D341Med (cell line): ENCODE measurements around the gene C16orf90.
"Not testable (repeated sequence)": the region's sequence is repeated elsewhere in the genome, so short reads cannot be mapped to it uniquely, and the experiment has no call there.

ENCODE experiments used
- DNase-seq: peaks from one replicate; pipeline ENCODE4 v3.0.0; 2012; ENCODE audit warnings: low spot score

C16orf90 gene

DNA sequence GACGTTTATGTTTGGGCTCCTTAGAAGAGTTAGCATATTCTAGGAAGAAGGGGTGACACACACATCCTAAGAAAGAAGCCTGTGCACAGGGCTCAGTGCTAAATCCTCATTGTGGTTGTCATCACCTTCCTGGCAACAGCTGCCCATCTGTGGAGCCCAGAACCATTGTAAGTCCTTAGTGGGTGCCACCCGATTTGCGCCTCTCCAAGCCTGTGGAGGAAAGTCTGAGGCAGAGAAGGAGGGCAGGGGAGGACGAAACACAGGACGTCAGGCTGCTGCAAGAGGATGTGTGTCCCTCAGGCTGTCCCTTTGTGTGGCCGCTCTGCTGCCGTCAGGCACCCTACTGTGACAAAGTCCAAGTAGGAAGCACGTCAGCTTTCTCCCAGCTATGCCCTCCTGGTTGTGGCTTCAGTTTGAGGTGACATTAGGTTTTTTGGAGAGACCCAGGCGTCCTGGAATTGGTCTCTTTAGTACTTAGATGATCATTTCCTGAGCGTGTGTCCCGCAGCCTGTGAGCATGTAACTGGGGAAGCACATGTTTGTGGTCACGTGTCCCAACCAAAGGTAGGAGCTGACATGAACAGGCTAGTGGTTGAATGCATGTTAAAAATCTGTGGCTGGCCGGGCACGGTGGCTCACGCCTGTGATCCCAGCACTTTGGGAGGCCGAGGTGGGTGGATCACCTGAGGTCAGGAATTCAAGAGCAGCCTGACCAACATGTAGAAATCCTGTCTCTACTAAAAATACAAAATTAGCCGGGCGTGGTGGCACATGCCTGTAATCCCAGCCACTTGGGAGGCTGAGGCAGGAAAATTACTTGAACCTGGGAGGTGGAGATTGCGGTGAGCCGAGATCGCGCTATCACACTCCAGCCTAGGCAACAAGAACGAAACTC is 16.2 kb upstream of the C16orf90 start:
- DNase-seq, result no peak

DNA sequence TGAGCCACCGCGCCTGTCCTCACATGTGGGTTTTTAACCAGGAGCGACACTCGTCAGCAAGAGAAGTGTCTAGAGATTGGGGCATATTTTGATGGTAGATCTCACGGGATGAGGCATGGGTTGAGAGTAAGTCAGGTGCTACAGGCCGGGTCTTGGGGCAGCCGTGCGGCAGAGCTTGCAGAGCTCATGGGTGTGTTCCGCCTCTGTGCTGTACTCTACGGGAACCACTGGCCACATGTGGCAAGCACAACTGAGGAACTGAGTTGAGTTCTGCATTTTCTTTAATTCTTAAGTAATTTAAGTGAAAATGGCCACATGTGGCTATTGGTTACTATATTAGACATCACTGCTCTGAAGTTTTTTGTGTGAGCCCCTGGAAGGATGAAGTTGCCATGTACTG is 15.1 kb upstream of the C16orf90 start:
- no peak for DNase-seq

DNA sequence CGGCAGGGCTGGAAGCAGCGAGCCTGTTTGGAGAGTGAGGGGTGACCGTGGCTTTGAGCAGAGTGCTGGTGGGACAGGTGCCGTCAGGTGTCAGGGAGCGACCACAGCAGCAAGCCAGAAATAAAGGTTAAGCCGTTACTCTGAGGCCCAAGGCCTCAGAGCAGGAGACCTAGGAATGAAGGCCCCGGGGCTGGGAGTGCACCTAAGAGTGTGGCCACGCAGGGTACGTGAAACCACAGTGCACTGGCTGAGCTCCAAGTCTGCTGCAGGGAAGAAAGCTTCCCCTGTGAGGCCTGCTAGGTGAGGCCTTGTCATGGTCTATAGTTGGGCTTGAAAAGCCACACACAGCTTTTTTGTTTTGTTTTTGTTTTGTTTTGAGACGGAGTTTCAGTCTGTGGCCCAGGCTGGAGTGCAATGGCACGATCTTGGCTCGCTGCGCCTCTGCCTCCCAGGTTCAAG is 14.2 kb upstream of the C16orf90 start:
- no peak for DNase-seq

DNA sequence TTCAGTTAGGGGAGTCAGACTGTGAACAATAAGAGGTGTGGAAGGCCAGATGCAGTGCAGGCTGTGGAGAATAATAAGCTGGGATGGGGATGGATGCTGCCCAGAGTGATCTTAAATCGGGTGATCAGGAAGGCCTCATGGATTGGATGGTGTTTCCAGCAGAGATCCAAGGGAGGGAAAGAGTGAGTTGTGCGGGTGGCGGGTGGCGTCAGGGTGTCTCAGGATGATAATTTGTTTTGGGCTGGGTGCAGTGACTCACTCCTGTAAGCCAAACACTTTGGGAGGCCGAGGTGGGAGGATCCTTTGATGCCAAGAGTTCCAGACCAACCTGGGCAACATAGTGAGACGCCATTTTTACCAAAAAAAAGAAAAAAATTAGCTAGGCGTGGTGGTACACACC is 13.4 kb upstream of the C16orf90 start:
- no peak for DNase-seq

DNA sequence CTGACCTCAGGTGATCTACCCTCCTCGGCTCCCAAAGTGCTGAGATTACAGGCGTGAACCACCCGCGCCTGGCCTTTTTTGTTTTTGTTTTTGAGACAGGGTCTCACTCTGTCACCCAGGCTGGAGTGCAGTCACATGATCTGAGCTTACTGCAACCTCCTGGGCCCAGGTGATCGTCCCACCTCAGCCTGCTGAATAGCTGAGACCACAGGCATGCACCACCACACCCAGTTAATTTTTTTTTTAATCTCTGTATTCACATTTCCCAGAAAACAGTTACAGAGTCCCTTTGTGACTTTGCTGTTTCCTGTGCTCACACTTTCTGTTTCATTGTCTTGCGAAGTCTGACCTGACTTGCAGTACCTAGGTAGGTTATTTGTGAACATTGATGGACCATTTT is 8.2 kb upstream of the C16orf90 start:
- DNase-seq, result no peak

DNA sequence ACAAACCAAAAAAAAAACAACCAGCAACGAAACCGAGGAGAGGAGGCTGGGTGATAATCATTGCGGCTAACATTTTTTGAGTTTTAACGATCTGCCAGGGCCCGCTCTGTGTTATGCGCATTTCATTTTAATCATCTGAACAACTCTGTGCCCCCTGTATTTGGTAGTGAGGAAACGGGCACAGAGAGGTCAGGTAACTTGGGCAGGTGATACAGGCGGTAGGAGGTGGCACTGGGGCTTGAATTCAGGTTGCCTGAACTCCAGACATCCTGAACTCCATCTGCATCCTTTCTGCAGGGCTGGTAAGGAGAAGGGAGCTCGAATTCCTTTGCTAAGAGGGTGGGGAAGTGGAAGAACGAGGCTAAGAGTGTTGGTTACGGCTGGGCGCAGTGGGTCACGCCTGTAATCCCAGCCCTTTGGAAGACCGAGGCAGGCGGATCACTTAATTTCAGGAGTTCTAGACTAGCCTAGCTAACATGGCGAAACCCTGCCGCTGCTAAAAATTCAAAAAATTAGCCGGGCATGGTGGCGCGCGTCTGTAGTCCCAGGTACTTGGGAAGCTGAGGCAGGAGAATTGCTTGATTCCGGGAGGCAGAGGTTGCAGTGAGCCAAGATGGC is 6.6 kb upstream of the C16orf90 start:
- DNase-seq, result no peak

DNA sequence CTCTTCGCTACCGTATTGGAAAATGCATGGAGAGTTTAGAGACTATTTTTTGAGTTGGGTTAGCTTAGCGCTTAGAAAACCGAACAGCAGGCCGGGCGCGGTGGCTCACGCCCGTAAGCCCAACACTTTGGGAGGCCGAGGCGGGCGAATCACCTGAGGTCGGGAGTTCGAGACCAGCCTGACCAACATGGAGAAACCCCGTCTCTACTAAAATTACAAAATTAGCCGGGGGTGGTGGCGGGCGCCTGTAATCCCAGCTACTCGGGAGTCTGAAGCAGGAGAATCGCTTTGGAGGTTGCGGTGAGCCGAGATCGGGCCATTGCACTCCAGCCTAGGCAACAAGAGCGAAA is 6.1 kb upstream of the C16orf90 start:
- not testable (repeated sequence) for DNase-seq

DNA sequence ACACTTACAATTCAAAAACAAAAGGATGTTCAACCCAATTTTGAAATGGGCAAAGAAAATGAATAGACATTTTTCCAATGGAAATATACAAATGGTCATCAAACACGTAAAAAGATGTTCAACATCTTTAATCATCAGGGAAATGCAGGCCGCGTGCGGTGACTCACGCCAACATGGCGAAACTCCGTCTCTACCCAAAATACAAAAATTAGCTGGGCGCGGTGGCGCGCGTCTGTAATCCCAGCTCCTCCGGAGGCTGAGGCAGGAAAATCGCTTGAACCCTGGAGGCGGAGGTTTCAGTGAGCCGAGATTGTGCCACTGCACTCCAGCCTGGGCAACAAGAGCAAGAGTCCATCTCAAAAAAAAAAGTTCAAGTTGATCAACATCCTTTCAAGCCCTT is 3.7 kb upstream of the C16orf90 start:
- DNase-seq, result no peak

DNA sequence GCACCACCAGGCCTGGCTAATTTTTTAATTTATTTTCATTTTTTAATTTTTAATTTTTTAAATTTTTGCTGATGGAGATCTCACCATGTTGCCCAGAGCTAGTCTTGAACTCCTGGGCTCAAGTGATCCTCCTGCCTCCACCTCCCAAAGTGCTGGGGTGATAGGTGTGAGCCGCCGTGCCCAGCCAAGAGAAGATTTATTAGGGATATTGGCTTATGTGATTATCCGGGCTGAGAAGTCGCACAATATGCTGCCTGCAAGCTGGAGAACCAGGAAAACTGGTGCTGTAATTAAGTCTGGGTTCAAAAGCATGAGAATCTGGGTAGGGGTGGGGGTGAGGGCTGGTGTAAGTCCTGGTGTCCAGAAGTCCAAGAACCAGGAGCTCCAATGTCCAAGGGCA is 2.5 kb upstream of the C16orf90 start:
- DNase-seq, result no peak

DNA sequence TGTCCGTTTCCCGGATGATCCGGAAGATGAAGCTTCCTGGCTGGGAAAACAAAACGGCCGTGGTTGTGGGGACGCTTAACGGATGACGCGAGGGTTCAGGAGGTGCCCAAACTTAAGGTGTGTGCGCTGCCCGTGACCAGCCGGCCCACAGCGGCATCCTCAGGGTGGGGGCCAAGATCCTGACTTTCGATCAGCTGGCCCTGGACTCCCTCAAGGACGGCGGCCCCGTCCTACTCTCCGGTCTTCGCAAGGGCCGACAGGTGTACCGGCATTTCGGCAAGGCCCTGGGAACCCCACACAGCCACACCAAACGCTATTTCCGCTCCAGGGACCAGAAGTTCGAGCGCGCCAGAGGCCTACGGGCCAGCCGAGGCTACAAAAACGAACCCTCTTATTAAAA is 1.1 kb upstream of the C16orf90 start:
- no peak for DNase-seq

DNA sequence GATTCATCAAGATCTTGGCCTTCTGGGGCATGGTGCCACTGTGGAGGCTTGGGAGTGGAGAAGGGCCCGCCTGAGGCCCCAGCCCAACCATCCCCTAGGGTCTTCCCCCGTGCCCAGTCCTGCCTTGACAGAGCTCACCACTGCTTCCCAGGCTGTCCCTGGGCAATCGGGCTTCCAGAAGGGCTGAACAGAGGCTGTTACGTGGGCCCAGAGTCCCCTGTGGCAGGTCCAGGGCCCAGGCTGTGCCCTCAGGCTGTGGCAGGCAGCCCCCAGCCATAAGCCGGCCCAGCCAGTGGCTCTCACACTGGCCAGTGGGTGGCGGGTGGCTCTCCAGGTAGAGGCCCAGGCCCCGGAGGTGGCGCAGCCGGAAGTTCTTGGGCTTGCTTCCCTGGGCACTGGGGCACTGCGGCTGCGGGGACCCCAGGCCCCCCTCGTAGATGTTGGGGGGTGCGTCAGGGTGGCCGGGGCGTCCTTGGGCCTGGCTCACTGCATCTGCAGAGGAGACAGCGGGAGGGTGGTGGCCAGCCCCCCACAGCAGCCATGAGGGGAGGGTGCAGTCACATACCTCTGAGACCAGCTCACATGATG is 809 bp downstream of the C16orf90 start:
- DNase-seq, result no peak

DNA sequence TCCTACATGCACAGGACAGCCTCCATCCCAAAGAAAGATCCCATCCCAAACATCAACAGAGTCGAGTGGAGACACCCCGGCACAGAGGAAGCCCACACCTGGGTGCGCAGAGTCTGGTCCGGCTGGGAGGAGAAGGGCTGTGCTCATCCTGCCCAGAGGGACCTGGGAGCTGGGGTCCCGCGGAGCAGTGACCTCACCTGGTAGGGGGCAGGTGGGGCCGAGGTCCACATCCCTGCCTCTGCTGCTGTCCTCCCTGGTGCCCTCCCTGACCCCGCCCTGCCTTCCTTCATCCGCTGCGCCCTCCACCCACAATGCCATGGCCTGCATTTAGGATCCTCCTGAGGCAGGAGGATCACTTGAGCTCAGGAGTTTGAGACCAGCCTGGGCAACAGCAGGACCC is 2.9 kb downstream of the C16orf90 start:
- peak; percentile 27 for DNase-seq

DNA sequence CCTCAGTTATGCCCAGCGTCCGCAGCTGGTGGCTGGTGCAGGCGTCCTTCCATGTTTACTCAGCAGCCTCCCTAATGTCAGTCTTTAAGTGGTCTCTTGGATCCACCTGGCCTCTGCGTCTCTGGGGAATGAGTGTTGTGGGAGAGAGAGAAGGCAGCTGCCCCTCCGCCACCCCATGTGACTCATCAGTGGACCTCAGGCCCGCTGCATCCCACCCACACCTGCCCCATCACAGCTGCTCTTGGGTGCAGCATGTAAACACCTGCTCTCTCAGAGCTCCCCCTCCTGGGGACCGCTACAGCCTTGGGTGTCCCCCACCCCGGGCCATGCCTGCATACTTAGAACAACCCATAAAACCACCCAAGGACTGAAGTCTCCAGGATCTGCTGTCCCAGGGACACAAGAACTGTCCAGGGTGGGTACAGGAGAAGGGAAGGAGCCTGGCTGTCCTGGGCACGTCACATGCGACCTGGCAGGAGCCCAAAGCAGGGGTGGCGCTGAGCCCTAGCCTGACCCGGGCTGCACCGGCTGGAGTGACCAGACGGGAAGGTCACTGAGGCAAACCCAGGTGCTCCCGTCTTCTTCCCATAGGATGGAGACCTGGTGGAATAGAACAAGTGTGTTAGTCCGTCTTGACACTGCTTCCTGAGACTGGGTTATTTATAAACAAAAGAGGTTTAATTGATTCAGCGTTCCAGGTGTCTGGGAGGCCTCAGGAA is 4.2 kb downstream of the C16orf90 start:
- DNase-seq, result peak; percentile 32

DNA sequence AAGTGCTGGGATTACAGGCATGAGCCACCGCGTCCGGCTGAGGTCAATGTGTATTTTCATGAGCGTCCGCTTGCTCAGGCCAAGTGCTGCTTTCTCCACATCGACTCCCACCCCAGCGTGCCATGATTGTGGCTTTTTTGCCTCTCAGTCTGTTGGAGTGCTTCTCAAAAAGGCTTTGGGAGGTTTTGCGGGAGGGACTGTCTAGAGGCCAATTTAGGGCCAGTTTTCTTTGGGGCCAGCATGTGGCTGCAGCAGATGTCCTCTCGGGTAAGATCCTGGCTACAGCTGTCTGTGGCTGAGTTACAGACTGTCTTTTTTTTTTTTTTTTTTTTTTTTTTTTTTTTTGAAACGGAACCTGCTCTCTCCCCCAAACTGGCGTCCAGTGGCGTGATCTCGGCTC is 6.5 kb downstream of the C16orf90 start:
- DNase-seq, result no peak

DNA sequence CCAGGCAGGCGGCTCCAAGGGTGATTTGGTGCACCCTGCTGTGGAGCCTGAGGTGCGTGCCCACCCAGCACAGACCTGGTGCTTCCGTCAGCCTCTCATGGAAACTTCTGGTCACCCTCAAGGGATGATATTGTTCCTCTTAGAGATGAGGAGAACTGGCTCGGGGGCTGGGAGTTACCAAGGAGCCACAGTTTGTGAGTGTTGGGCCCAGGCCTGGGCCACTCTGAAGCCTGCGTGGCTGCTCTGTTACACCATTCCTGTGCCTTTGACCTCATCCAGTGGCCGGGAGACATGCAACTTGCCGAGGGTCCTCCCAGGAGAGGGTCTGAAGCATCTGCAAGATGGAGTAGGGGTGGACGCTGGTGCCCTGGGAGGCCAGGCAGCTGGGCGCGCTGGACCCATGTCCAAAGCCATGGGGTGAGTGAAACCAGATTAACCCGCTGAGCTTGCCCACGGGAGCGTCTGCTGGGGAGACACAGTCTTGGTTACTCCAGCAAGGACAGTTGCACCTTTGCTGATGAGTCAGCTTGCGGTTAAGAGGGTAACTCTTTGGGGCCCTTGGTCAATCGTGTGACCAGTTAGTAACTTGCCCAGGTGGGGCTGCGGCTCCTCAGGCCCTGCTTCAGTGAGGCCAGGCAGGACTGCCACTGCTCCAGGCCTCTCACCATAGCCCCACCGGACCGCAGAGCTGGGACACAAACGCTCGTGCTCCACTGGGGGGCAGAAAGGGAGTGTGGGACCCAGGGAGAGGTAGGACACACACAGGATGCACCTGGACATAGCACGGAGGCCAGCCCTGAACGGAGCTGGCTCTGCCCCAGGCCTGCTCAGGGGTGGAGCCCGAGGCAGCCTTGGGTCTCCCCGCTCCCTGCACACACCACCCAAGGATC is 7.5 kb downstream of the C16orf90 start:
- DNase-seq, result no peak

DNA sequence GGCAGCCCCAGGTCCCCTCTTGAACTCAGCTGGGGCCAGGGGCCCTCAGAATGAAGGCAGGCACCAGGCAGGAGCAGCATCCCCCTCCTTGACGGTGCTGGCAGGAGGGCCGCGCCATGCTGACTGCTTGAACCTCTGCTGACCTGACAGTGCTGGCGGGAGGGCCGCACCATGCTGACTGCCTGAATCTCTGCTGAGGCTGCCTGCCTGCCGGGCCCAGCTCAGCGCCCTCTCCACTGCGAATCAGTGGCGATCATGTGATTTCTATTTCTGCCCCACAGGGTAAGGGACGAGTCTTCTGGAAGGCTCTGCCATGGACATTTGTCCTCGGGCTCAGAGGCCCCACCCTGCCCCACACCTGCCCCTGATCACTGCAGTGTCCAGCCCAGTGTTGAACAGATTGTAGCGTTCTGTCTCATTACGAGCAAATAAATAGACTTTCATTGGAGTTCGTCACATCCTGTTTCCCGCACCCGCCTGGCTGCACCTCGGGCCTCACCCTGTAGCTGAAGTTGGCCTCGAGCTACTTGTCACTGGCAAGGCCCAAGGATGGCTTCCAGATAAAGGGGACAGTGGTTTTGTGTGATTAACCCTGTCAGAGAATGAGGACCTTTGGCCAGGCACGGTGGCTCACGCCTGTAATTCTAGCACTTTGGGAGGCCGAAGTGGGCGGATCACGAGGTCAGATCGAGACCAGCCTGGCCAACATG is 8.6 kb downstream of the C16orf90 start:
- no peak for DNase-seq

DNA sequence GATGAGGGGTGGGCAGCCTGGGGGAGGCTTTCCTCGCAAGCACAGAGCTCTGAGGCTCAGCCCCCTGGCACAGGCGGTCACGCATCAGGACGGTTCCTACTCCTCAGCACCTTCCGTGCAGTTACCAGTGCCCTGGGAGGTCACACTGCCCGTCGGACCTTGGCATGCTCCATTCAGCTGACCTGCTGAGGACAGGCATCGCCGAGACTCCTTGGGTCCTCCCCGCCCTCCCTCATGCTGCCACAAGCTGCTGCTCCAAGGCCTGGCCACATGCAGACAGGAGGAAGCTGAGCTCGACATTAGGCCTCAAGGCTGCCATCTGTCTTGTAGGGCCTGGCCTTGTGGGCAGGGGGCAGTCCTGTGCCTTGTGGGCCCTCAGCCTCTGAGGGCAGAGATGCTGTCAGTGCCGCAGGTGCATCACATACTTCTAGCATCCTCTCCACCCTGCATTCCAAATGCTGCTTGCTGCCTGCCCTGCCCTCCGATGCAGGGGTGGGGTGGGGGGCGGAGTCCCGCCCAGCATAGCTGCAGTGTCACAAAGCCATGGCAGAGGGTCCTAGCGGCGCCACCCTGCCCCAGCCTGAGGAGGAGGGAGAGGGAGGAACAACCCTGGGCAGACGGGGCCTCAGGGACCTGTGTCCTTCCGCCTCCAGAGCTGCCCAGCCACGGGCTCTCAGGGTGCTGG is 9.3 kb downstream of the C16orf90 start:
- no peak for DNase-seq

DNA sequence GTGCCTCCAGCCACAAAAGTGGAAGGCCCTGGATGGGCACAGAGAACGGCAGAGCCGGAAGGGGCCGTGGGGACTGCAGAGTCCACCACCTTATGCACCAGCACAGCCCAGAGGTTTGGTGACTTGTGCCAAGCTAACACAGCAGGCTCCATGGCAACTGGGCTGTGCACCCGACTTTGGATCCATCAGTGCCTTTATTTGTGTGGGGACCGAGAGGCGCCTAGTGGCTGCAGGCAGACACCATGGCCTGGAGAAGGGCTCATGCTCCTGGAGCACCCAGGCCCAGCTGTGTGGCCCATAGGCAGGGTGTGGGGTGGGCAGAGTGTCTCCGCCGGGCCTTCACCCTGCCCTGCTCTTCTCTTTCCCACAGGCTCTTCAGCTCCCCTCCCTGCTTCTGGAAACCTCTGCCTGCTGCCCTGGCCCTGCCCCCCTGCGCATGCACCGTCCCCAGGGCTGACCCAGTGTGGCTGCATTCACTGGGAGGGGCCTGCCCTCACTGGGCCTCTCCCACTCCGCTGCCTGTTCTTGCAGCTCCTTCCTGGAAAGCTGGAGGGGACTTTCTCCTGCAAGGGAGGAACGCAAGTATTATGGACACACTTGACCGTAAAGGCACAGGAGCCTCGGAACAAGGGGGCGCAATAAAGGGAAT is 10.1 kb downstream of the C16orf90 start:
- no peak for DNase-seq

DNA sequence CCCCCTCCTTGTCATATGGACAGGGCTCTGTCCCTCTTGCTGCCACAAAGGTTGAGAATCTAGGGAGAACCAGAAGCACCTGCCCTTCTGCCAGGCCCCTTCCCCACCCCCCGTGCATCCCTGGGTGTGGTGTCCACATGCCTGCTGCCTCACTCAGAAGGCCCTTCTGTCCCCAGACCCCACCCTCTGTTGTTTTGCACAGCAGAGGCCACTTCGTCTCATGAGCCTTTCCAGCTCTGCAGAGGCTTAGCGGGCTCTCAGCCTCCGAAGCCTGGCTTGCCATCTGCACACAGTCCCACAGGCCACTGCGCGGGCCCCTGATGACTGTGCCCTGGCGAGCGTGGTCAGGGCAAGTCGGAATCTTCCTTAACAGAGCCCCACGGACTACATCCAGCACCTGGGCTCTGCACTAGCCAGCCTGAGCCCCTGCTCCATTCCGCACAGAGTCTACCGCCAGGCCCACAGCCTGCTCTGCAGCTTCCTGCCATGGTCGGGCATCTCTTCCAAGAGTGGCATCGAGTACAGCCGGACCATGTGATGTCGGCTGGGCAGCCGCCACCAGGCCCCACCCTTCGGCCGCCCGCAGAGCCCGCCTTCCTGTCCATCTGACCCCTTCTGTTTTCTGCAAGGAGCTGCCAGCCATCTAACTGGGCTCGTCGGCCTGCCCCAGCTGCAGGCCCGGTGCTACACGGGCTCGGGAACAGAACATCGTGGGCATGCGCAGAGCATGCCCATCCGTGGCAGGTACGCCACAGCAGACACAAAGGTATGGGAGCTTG is 10.8 kb downstream of the C16orf90 start:
- no peak for DNase-seq
